Astrocyte (in vitro differentiated cells and primary cell): ENCODE results near the gene TRIM8.

ENCODE experiments used
- CTCF ChIP-seq: IDR thresholded peaks from 2 replicates; pipeline ENCODE4 v1.5.1; 2011; ENCODE audit warnings: low read depth, mild to moderate bottlenecking, inconsistent platforms, low read length, moderate library complexity; ENCODE audit not compliant: insufficient read depth
- EZH2 ChIP-seq: IDR thresholded peaks from 2 replicates; pipeline ENCODE4 v1.6.1; 2012; ENCODE audit warnings: mild to moderate bottlenecking, low read length, inconsistent platforms; ENCODE audit not compliant: insufficient read depth

GRCh38 chr10:102641880-102642735 lies 2.2 kb upstream of the TRIM8 start:
- TF ChIP-seq CTCF (no peak), EZH2 (no peak)
